Panc1 (cell line): ENCODE measurements around the gene GARRE1. TPM values are rescaled to one million over a fixed set of nuclear protein-coding genes. Genes with fewer than 3 reads are reported as not detected.

Experiments used
- ATAC-seq: fragments of 200-7000 bp; cut with Tn5 transposase; 2 replicates; pipeline ENCODE4 v1.9.1; 2020; ENCODE audit warnings: mild to moderate bottlenecking, moderate library complexity
- BruUV-seq: library from RNA; stranded (reverse); fragments of 400-500 nt; replicated peaks from 2 replicates; lab custom pipeline; 2021; lab: Mats Ljungman, UMichigan
- CTCF ChIA-PET: fragments of 300-600 bp; sonication (Branson Sonifier 250); formaldehyde crosslinking; loops from one replicate; lab custom pipeline; 2022; ENCODE audit warnings: antibody characterized with exemption; lab: Charles Lee
- POLR2A ChIA-PET: fragments of 300-600 bp; sonication (Branson Sonifier 250); formaldehyde crosslinking; loops from one replicate; lab custom pipeline; 2022; ENCODE audit warnings: antibody characterized with exemption; lab: Charles Lee
- DNase-seq: peaks from one replicate; pipeline ENCODE4 v3.0.0-alpha.2; 2010; ENCODE audit warnings: low read depth, low spot score
- H3K27ac ChIP-seq: 2 replicates; pipeline ENCODE4 v1.5.1; 2011; ENCODE audit warnings: mild to moderate bottlenecking, low read length, inconsistent platforms
- H3K27me3 ChIP-seq: fragments of 200-500 bp; sonication (Bioruptor generic); 2 replicates; pipeline ENCODE4 v1.6.0; 2014; ENCODE audit warnings: low read length, inconsistent platforms; ENCODE audit not compliant: control insufficient read depth, insufficient read depth
- H3K36me3 ChIP-seq: fragments of 200-500 bp; sonication (Bioruptor generic); 2 replicates; pipeline ENCODE4 v1.5.1; 2014; ENCODE audit warnings: inconsistent platforms, mild to moderate bottlenecking, low read length, moderate library complexity; ENCODE audit not compliant: control insufficient read depth, insufficient read depth
- H3K4me1 ChIP-seq: 2 replicates; pipeline ENCODE4 v1.5.1; 2011; ENCODE audit warnings: inconsistent platforms, mild to moderate bottlenecking, low read length, moderate library complexity; ENCODE audit not compliant: control insufficient read depth, insufficient read depth
- H3K4me3 ChIP-seq, 2 experiments: 2 replicates each; pipeline ENCODE4 v1.5.1; 2011 to 2012; ENCODE audit warnings: low read depth in 2 of 2, low read length in 2 of 2, mild to moderate bottlenecking in 2 of 2, inconsistent platforms in 1 of 2, moderate library complexity in 1 of 2
- H3K9me3 ChIP-seq: fragments of 200-500 bp; sonication (Bioruptor generic); 2 replicates; pipeline ENCODE4 v1.5.1; 2014; ENCODE audit warnings: low read depth, mild to moderate bottlenecking, inconsistent platforms, low read length, moderate library complexity; ENCODE audit not compliant: control insufficient read depth, insufficient read depth
- CTCF ChIP-seq: fragments of 450-650 bp; IDR thresholded peaks from 2 replicates; pipeline ENCODE4 v1.5.1; 2017; ENCODE audit warnings: mild to moderate bottlenecking
- POLR2AphosphoS5 ChIP-seq: IDR thresholded peaks from 2 replicates; pipeline ENCODE4 v1.6.1; 2012; ENCODE audit warnings: mild to moderate bottlenecking, low read depth, low read length, moderate library complexity
- REST ChIP-seq, 2 experiments: IDR thresholded peaks; 2 replicates each; pipeline ENCODE4 v1.6.1; 2011 to 2012; ENCODE audit warnings: low read depth in 2 of 2, control low read depth in 1 of 2, low read length in 1 of 2, mild to moderate bottlenecking in 1 of 2, moderate library complexity in 1 of 2; ENCODE audit not compliant: insufficient read depth in 1 of 2
- SIN3A ChIP-seq: IDR thresholded peaks from 2 replicates; pipeline ENCODE4 v1.6.1; 2012; ENCODE audit warnings: low read depth, mild to moderate bottlenecking, low read length, moderate library complexity, borderline replicate concordance; ENCODE audit not compliant: insufficient read depth
- TCF7L2 ChIP-seq: IDR thresholded peaks from 2 replicates; pipeline ENCODE4 v1.6.1; 2011; ENCODE audit warnings: mild to moderate bottlenecking, low read depth, low read length, inconsistent platforms
- in situ Hi-C: cut with HindIII; loops from 2 replicates; pipeline ENCODE4 v1.10.0; 2016; ENCODE audit warnings: low sequenced_read_pairs, low pct_unique_long_range_greater_than_20kb
- intact Hi-C: fragments of 100-400 bp; cut with micrococcal nuclease; formaldehyde crosslinking; loops from one replicate; pipeline ENCODE4 v1.10.0; 2022; ENCODE audit not compliant: unreplicated experiment
- total RNA-seq: library from RNA; stranded (reverse); gene quantifications from one replicate; pipeline ENCODE4 v1.2.1, GENCODE V29; 2021; ENCODE audit not compliant: unreplicated experiment

GARRE1 gene
- total RNA-seq, 1 experiment from 2014 or later: 19.7 TPM

GRCh38 chr19:34256835-34257558 is 2.6 kb downstream of the GARRE1 start:
- no peak for DNase-seq
- no peaks in the 10 kb centered on the region for H3K27me3 ChIP-seq
- peaks cover 17% of the 10 kb centered on the region for H3K4me1 ChIP-seq
- H3K4me3 ChIP-seq: no peak overlapping the region
- ATAC-seq: no peak
- in situ Hi-C loops (no loop called here), intact Hi-C loops (no loop called here)
- H3K27ac ChIP-seq: no peak overlapping the region
- TSS peak; percentile 54 for BruUV-seq
- CTCF ChIA-PET: interaction anchor here (0.6 kb wide), 1 partner anchor 18 kb away, joined by 3 read pairs; no protein-coding TSS in a partner anchor
- no peaks in the 10 kb centered on the region for H3K36me3 ChIP-seq
- H3K9me3 ChIP-seq: no peaks in the 10 kb centered on the region
- no peak for TF ChIP-seq TCF7L2
- TF ChIP-seq SIN3A: no peak
- no peak for TF ChIP-seq CTCF
- no peak for TF ChIP-seq POLR2AphosphoS5
- TF ChIP-seq REST (IDR thresholded peaks at IDR 0.05; ENCODE audit: insufficient read depth in 1 of 2, low read depth in 2 of 2, low read length in 1 of 2): no peak
- POLR2A ChIA-PET: interaction anchor here (0.7 kb wide), 1 partner anchor 23 kb away, joined by 4 read pairs; no protein-coding TSS in a partner anchor

- peaks cover 17% of the 10 kb centered on the region for H3K4me1 ChIP-seq
- in situ Hi-C loops: no loop called here
- ChIA-PET POLR2A (interaction anchor here (0.7 kb wide), 1 partner anchor 23 kb away, joined by 4 read pairs; no protein-coding TSS in a partner anchor), CTCF (interaction anchor here (0.6 kb wide), 1 partner anchor 17 kb away, joined by 3 read pairs; no protein-coding TSS in a partner anchor)
- no peak overlapping the region for H3K4me3 ChIP-seq
- H3K27me3 ChIP-seq: no peaks in the 10 kb centered on the region
- no peaks in the 10 kb centered on the region for H3K36me3 ChIP-seq
- intact Hi-C loops: no loop called here
- DNase-seq (no peak), ATAC-seq (no peak)
- no peak overlapping the region for H3K27ac ChIP-seq
- no TSS peak for BruUV-seq
- no peak for TF ChIP-seq TCF7L2
- TF ChIP-seq CTCF: no peak
- TF ChIP-seq SIN3A: no peak
- no peak for TF ChIP-seq REST (IDR thresholded peaks at IDR 0.05; ENCODE audit: insufficient read depth in 1 of 2, low read depth in 2 of 2, low read length in 1 of 2)
- no peak for TF ChIP-seq POLR2AphosphoS5
- H3K9me3 ChIP-seq: no peaks in the 10 kb centered on the region
Observed at GRCh38 chr19:34257559-34257924, 3.2 kb downstream of the GARRE1 start.
